GM23248 (cell line): ENCODE results near the gene FAM118A. TPM values are rescaled to one million over a fixed set of nuclear protein-coding genes. Genes with fewer than 3 reads are reported as not detected.

Experiments used
- DNase-seq: peaks from one replicate; pipeline ENCODE4 v3.0.0-alpha.2; 2015
- H2AFZ ChIP-seq: fragments of 200-600 bp; sonication (generic); 2 replicates; pipeline ENCODE4 v1.6.1; 2016; ENCODE audit warnings: antibody characterized with exemption
- H3F3A ChIP-seq: fragments of 200-600 bp; sonication (generic); 2 replicates; pipeline ENCODE4 v1.6.1; 2016; ENCODE audit warnings: mild to moderate bottlenecking, antibody characterized with exemption, mixed run types; ENCODE audit not compliant: insufficient read depth
- H3K27ac ChIP-seq: fragments of 200-600 bp; sonication (generic); 2 replicates; pipeline ENCODE4 v1.5.1; 2016; ENCODE audit warnings: mild to moderate bottlenecking
- H3K27me3 ChIP-seq: fragments of 200-600 bp; sonication (generic); replicated peaks from 2 replicates; pipeline ENCODE4 v1.6.1; 2016; ENCODE audit warnings: mild to moderate bottlenecking; ENCODE audit not compliant: insufficient read depth
- H3K36me3 ChIP-seq: fragments of 200-600 bp; sonication (generic); 2 replicates; pipeline ENCODE4 v1.6.1; 2016; ENCODE audit warnings: low read depth, mild to moderate bottlenecking
- H3K4me1 ChIP-seq: fragments of 200-600 bp; sonication (generic); 2 replicates; pipeline ENCODE4 v1.6.1; 2016; ENCODE audit warnings: mild to moderate bottlenecking; ENCODE audit not compliant: insufficient read depth
- H3K4me2 ChIP-seq: fragments of 200-600 bp; sonication (generic); one replicate; pipeline ENCODE4 v1.6.1; 2016; ENCODE audit warnings: mild to moderate bottlenecking; ENCODE audit not compliant: unreplicated experiment
- H3K4me3 ChIP-seq: fragments of 200-600 bp; sonication (generic); 2 replicates; pipeline ENCODE4 v1.5.1; 2016; ENCODE audit warnings: mild to moderate bottlenecking
- H3K79me2 ChIP-seq: fragments of 200-600 bp; sonication (generic); 2 replicates; pipeline ENCODE4 v1.6.1; 2016; ENCODE audit warnings: mild to moderate bottlenecking; ENCODE audit not compliant: insufficient read depth
- H3K9ac ChIP-seq: fragments of 200-600 bp; sonication (generic); 2 replicates; pipeline ENCODE4 v1.6.1; 2016; ENCODE audit warnings: mild to moderate bottlenecking
- H3K9me2 ChIP-seq: fragments of 200-600 bp; sonication (generic); 2 replicates; pipeline ENCODE4 v1.6.1; 2016; ENCODE audit warnings: mixed run types, mild to moderate bottlenecking, moderate library complexity; ENCODE audit not compliant: insufficient read depth
- H3K9me3 ChIP-seq: fragments of 200-600 bp; sonication (generic); one replicate; pipeline ENCODE4 v1.6.1; 2017; ENCODE audit warnings: low read depth
- H4K20me1 ChIP-seq: fragments of 200-600 bp; sonication (generic); 2 replicates; pipeline ENCODE4 v1.6.0; 2016; ENCODE audit not compliant: insufficient read depth
- EZH2 ChIP-seq: fragments of 200-600 bp; sonication (generic); IDR thresholded peaks from 2 replicates; pipeline ENCODE4 v1.6.1; 2018; ENCODE audit warnings: antibody characterized with exemption, mild to moderate bottlenecking; ENCODE audit not compliant: insufficient read depth, poor library complexity, severe bottlenecking
- EZH2phosphoT487 ChIP-seq: fragments of 200-600 bp; sonication (generic); IDR thresholded peaks from 2 replicates; pipeline ENCODE4 v1.6.1; 2018; ENCODE audit warnings: antibody characterized with exemption, moderate library complexity, mild to moderate bottlenecking, low read depth; ENCODE audit not compliant: insufficient read depth
- WGBS, 2 experiments: methylation state at CpG; one replicate each; pipeline ENCODE4 v1.1.6; 2015 to 2017; ENCODE audit warnings: low lambda C conversion rate in 2 of 2, low coverage in 1 of 2; ENCODE audit errors: missing lambda C conversion rate in 2 of 2; 5-methylcytosine and 5-hydroxymethylcytosine counted together
- in situ Hi-C: fragments of 300-500 bp; cut with MboI; formaldehyde crosslinking; loops from 2 replicates; pipeline ENCODE4 v1.15.0; 2020
- polyA plus RNA-seq: library from polyadenylated mRNA; unstranded; fragments of >200 nt; fragmentation: Nextera tagmentation; extraction: Ambion mirVana; gene quantifications from 2 replicates; pipeline ENCODE4 v1.2.1, GENCODE V29; 2016
- total RNA-seq: library from RNA; depleted of rRNA; stranded (reverse); fragments of >200 nt; shearing (Covaris generic); gene quantifications from 2 replicates; pipeline ENCODE4 v1.2.3, GENCODE V29; 2014

FAM118A gene
- total and polyA plus RNA-seq, 2 experiments from 2014 or later, result 8.5 to 11.1 TPM

DNA sequence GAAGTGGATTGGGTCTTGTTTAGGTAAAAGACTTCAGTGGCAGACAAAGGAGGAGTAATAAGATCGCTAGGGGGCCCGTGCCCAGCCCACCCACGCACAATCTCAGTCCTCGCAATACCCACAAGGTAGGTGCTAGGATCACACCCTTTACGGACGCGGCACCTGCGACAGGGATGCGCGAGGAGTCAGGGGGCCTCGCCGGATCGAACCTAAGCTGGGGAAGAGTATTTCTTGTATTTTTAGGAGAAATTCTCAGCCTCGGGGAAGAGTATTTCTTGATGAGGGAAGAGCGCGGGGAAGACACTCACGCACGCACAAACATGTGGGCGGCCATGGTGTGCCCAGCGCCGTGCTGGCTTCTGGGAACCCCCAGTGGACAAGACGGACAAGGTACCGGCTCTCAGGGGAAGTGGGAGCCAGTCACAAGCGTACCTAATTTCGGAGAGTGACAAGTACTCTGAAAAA lies 745 bp upstream of the FAM118A start:
- Histone ChIP-seq H3K9me3 (no peaks in the 10 kb centered on the region), H3K4me1 (peaks cover 9% of the 10 kb centered on the region), H3F3A (no peaks in the 10 kb centered on the region), H3K9me2 (no peaks in the 10 kb centered on the region), H4K20me1 (no peaks in the 10 kb centered on the region), H3K36me3 (no peaks in the 10 kb centered on the region), H3K4me2 (peak overlapping the region; percentile 74), H3K27me3 (no peaks in the 10 kb centered on the region), H3K4me3 (peak overlapping the region; percentile 84), H2AFZ (peak overlapping the region; percentile 99), H3K79me2 (peaks cover 11% of the 10 kb centered on the region), H3K9ac (peak overlapping the region; percentile 89), H3K27ac (peak overlapping the region; percentile 26)
- in situ Hi-C loops, result no loop called here
- WGBS, 2 experiments, result 62 to 64% methylated on average over 25 of the region's 25 CpGs
- TF ChIP-seq EZH2, result no peak
- no peak for TF ChIP-seq EZH2phosphoT487
- no peak for DNase-seq

DNA sequence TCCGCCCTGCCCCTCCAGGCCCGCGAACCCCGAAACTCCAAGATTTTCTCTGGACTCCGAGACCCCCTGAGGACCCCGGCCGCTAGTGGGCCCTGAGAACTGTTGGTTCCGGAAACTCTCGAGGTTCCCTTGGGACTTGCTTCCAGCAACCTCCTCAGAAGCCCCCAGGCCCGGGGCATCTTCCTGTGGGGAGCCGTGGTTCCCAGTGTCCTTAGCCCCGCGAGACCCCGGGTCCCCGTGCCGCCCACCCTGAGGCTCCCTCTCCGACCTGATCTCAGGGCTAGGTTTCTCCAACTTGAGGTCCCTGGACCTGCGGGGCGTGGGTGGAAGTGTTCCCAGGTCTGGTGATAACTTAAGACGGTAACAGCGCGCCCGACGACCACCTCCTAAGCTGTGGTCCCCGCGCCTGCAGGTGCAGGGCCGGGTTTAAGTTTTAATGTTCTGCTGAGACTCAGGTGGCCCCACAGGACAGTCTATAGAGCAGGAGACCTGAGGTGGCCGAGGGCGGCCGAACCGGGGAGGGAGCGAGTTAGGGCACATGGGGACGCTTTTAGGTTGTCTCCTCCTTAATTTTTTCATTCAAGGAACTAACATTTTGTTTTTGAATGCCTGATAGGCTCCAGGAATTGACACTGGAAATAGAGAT lies 720 bp downstream of the FAM118A start:
- Histone ChIP-seq H3K27ac (no peak overlapping the region), H3K9ac (peak overlapping the region; percentile 89), H3K79me2 (peaks cover 23% of the 10 kb centered on the region), H3K9me2 (no peaks in the 10 kb centered on the region), H3F3A (no peaks in the 10 kb centered on the region), H3K4me1 (peaks cover 9% of the 10 kb centered on the region), H3K9me3 (no peaks in the 10 kb centered on the region), H2AFZ (peak overlapping the region; percentile 81), H3K36me3 (no peaks in the 10 kb centered on the region), H3K27me3 (no peaks in the 10 kb centered on the region), H3K4me2 (peak overlapping the region; percentile 96), H4K20me1 (no peaks in the 10 kb centered on the region), H3K4me3 (peak overlapping the region; percentile 84)
- WGBS, 2 experiments, result 2 to 3% methylated on average over 29 to 33 of the region's 33 CpGs
- TF ChIP-seq EZH2phosphoT487 (no peak), EZH2 (no peak)
- peak; percentile 29 for DNase-seq
- in situ Hi-C loops, result no loop called here

DNA sequence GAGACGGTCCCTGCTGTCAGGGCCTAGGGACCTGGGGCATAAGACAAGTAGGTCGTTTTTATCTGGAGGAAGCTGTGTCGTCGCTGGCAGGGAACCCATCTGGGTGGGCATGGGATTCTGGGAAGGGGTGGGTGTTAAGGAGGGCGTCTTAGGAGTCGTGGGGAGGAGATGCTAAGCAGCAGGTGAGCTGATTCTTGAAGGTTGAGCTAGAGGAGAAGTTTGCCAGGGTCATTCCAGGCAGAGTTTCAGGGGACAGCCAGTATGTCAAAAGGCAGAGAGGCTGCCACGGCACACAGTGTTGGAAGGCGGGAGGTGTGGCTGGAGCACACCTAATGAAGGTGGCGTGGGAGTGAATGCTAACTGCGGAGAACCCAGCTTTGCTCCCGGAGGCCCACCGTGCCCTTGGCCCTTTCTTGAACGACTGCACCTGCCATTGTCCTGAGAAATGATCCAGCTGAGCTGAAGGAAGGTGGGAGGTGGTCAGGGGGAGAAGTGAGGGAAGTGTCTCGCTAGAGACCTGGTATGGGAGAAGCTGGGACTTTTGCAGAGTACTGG lies 1.3 kb downstream of the FAM118A start:
- Histone ChIP-seq H3K79me2 (peaks cover 24% of the 10 kb centered on the region), H3F3A (no peaks in the 10 kb centered on the region), H3K9ac (peak overlapping the region; percentile 89), H3K4me3 (peak overlapping the region; percentile 84), H3K27me3 (no peaks in the 10 kb centered on the region), H2AFZ (peak overlapping the region; percentile 81; the same call in 1 of the 2 replicates), H3K4me1 (peaks cover 9% of the 10 kb centered on the region), H4K20me1 (no peaks in the 10 kb centered on the region), H3K9me2 (no peaks in the 10 kb centered on the region), H3K9me3 (no peaks in the 10 kb centered on the region), H3K36me3 (no peaks in the 10 kb centered on the region), H3K27ac (no peak overlapping the region), H3K4me2 (peak overlapping the region; percentile 96)
- 52 to 54% methylated on average over 14 of the region's 14 CpGs for WGBS, 2 experiments
- TF ChIP-seq EZH2 (no peak), EZH2phosphoT487 (no peak)
- DNase-seq, result no peak
- in situ Hi-C loops, result no loop called here

DNA sequence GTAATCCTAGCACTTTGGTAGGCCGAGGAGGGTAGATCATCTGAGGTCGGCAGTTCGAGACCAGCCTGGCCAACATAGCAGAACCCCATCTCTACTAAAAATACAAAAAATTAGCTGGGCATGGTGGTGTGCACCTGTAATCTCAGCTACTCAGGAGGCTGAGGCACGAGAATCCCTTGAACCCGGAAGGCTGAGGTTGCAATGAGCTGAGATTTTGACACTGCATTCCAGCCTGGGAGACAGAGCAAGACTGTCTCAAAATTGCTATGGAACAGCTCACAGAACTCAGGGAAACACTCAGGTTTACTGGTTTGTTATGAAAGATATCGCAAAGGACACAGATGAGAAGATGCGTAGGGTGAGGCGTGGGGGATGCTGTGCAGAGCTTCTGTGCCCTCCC lies 2.7 kb downstream of the FAM118A start:
- no peaks in the 10 kb centered on the region for H3K9me2 ChIP-seq
- H3K36me3 ChIP-seq, result no peaks in the 10 kb centered on the region
- no peak overlapping the region for H3K4me3 ChIP-seq
- H4K20me1 ChIP-seq, result no peaks in the 10 kb centered on the region
- DNase-seq, result no peak
- no peaks in the 10 kb centered on the region; the same call in 1 of the 2 replicates for H3F3A ChIP-seq
- no peak overlapping the region for H3K9ac ChIP-seq
- peaks cover 13% of the 10 kb centered on the region for H3K4me1 ChIP-seq
- H3K9me3 ChIP-seq, result no peaks in the 10 kb centered on the region
- H3K4me2 ChIP-seq, result no peak overlapping the region
- 83 to 85% methylated on average over 8 of the region's 8 CpGs for WGBS, 2 experiments
- H2AFZ ChIP-seq, result no peak overlapping the region
- H3K79me2 ChIP-seq, result peaks cover 24% of the 10 kb centered on the region
- TF ChIP-seq EZH2phosphoT487 (no peak), EZH2 (no peak)
- H3K27me3 ChIP-seq, result no peaks in the 10 kb centered on the region
- in situ Hi-C loops, result no loop called here
- no peak overlapping the region for H3K27ac ChIP-seq

DNA sequence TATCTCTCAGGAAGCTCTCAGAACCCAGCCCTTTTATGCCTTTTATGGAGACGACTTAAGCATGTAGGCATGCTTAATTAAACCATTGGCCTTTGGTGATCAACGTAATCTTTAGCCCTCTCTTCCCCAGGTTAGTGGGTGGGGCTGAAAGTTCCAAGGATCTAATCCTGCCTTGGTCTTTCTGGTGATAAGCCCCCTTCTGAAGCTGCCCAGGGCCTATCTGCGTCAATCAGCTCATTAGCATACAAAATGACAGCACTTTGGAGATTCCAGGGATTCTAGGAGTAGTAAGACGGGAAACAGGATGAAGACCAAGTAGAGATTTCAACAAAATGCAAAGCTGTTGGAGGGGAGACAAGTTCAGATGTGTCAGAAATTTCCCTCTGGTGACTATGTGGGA lies 3.1 kb downstream of the FAM118A start:
- Histone ChIP-seq H4K20me1 (no peaks in the 10 kb centered on the region), H3K79me2 (peaks cover 24% of the 10 kb centered on the region), H3K9ac (no peak overlapping the region), H3K4me1 (peaks cover 17% of the 10 kb centered on the region), H3K9me2 (no peaks in the 10 kb centered on the region), H2AFZ (no peak overlapping the region), H3K36me3 (no peaks in the 10 kb centered on the region), H3K4me3 (no peak overlapping the region), H3F3A (peaks cover 2% of the 10 kb centered on the region), H3K27ac (no peak overlapping the region), H3K4me2 (no peak overlapping the region), H3K9me3 (no peaks in the 10 kb centered on the region), H3K27me3 (no peaks in the 10 kb centered on the region)
- DNase-seq, result no peak
- TF ChIP-seq EZH2phosphoT487 (no peak), EZH2 (no peak)
- in situ Hi-C loops, result no loop called here
- WGBS, 2 experiments, result 83 to 88% methylated on average over 4 of the region's 4 CpGs
